EL (cell line): Measurements from ENCODE around the gene NLGN1.

ENCODE experiments used
- DNase-seq: peaks from one replicate; pipeline ENCODE4 v3.0.0-alpha.2; 2016

NLGN1 gene

DNA sequence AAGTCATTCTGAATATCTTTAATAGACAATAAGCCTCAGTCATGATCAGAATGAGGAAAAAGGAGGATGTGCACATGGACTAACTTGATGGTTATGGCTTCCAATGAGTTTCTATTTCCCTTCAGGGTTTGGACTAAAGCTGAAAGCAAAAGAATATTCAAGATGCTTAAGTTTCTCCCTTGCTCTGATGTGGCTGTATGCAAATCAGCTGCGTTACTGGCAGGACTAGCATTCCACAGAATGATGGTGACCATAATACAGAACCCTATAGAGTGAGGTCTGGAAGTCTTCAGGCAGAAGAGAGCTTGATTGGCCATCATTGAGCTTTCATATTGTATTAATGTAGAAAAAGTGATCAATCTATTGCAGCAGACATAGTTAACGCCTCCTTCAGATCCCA, 466.0 kb downstream of the NLGN1 start:
- no peak for DNase-seq

DNA sequence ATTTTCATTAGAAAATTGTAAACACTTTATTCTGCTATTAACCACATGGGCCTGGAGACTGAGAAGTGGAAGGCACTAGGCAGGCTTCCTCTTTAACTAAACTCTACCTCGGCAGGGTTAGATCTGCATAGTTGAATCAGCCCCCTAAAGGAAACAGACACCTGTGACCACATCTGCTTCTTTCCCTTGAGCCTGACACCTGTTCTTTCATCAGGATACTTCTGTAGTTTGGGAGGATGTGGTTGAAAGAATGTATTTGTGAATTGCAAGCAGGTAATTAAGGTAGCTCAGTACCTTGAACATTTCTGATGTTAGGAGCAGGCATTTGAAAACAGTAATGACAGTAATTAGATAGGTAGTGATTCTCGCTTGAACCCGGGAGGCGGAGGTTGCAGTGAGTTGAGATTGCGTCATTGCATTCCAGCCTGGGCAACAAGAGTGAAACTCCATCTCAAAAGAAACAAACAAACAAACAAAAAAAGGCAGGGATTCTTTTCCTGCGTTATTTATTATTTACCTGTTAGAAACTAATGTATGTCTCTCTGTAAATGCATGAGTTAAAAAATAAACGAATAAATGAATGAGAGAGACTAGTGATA, 468.5 kb downstream of the NLGN1 start:
- DNase-seq = no peak

DNA sequence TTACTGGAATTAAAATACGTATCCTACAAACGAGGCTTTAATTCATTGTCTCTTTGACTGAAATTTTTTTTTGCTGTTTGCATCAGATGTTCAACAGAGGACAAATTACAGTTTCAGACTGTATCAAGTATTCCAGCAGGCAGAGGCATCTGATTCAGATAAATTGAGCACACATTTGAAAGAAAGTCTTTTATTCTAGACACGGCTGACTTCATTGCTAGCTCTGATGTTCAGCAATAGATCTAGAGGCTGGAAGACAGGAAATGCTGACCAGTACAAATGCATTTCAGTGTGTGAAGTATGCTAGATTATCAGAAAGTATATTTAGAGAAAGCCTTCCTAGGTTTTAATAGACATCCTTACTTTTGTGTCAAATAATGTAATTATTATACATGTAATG, 472.2 kb downstream of the NLGN1 start:
- no peak for DNase-seq

DNA sequence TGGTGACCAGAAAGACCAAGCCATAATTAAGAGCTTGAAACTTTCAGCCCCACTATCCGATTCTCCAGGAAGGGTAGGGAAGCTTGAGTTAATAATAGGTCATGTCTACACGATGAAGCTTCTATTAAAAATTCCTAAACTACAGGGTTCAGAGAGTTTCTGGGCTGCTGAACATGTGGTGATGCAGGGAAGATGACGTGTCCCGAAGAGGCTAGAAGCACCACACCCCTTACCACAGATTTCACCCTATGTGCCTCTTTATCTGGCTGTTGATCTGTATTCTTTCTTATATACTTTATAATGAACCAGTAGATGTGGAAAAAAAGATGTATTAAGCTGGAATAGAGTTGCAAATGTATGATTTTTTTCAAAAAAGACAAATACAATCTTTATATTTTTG, 473.4 kb downstream of the NLGN1 start:
- DNase-seq = peak; percentile 54

DNA sequence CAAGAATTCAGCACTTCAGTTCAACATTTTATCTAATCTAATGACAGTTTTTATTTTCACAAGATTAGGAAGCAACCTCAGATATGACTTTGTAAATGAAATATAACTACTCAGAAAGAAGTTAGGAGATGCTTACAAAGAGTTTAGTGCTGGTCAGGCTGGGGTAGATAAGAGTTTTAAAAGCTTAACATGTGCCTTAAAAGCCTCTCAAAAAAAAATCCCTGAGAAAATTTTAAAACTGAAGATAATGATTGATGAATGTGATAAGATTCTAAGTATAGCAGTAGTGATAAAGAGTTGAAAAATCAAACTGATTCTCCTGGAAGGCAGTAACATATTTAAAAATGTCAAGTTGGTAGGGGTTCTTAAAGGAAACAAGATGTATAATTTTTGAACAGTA, 478.2 kb downstream of the NLGN1 start:
- no peak for DNase-seq

DNA sequence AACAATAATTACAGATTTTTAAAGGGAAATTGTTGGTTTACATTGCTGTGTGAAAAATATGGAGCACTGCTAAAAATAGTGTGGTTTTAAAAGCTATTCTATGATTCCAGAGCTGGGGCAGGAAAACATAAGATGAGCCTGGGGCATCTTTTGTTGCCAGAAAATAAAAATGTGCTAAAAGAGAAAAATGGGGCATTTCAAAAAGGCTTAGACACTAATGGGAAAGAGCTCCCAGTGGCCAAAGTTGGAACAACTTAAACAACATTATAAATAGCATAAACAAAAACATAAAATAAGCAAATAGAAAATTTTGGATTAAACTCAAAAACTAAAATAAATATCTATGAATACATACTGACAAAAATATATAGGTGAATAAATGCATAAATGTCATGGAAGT, 478.9 kb downstream of the NLGN1 start:
- DNase-seq = no peak

DNA sequence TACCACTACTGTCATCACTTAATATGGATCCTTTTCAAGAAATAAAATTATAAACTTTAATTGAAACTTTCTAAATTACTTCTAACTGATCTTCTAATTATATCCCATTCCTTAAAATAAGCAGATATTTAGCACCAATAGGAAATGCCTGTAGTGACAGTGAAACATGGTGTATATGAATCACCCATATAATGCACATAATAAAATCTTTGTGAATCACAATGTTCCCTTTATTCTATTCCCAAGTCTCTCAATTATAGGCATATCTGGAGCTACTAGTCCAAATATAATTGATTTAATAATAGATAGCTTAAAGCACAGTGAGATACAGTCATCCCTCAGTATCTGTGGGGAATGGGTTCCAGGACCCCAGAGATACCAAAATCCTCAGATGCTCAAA, 490.3 kb downstream of the NLGN1 start:
- DNase-seq = no peak

DNA sequence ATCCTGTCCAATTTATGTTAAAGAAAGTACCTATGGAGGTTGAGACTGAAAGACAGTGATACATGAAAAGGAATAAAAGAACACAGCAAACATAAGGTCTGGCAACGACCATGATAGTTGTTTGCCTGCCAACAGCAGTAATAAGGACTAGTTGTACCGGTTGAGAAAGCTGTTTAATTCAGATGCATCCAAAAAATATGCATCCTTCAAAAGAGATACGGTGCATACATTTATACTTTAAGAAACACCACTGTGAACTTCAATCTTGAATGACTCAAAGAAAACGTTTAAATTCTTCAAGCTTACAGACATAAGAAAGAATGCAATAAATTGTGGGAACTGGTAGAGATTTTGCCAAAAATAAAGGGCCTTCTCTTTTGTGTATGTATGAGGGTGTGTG, 492.1 kb downstream of the NLGN1 start:
- peak; percentile 43 for DNase-seq

DNA sequence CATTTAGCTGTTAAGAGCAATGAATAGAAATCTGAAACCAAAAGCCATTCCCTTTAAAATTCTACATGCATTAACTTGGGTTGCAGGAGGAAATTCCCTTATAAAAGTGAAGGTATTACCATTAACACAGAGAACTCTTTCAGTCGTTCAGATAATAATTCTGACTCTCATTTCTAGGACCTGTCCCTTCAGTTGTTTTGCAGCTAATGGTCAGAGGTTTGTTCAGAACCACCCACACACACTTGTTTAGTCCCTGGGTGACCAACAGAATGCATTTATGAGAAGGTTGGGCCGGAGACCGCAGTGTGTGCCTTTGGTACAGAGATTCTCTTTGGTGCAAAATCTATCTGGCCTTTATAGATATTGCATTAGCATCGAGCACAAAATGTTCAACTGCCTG, 492.5 kb downstream of the NLGN1 start:
- no peak for DNase-seq

DNA sequence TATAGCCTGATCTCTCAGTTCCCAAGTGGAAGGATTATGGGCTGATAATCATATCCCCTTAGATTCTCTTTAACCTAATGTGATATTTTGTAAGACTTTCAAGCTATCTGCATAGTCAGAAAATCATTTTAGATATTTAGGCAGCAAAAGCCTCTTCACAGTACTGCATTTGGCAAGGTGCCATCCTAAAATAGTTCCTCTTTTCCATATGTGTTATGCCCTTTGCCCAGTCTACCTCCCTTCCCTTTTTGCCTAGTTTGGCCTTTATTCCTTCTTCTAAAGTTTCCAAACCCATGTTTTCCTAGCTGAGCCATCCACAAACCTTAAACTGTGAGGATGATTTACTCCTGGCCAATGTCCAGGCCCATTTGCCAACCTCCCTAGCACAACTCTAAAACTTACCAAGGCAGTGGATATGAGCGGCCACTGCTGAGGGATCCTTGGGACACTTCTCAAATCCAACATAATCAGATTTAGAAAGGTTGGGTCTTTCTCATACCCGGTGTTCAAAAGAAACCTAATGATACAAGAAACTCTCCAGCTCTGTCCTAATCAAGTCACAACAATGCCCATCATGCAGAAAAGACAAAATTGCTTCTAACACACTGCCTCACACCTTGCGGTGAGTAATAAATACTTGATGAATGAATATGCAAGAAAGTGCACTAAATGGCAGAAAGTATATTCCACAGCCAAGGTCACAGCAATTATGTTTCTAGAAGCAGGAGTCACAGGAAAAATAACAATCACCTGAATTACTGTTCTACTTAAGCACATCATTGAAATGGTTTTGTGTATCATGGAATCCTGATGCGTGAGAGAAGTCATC, 493.9 kb downstream of the NLGN1 start:
- DNase-seq = peak; percentile 14

DNA sequence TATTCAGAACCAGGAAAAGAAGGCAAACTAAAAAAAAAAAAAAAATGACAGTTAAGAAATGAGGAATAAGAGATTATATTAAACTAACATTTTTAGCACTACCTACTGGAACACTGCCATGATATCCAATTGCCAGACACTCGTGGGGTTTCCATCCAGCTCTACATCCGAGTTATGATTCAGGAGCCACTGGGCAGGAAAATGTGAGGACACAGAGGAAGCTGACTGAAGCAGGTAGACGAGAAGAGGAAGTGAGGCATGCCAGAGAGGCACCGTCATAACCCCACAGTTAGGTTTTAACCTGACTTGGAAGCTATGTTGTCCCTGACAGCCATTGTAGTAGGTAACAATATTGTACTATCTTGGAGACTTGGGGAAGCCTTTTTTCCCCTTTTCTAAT, 495.0 kb downstream of the NLGN1 start:
- peak; percentile 48 for DNase-seq

DNA sequence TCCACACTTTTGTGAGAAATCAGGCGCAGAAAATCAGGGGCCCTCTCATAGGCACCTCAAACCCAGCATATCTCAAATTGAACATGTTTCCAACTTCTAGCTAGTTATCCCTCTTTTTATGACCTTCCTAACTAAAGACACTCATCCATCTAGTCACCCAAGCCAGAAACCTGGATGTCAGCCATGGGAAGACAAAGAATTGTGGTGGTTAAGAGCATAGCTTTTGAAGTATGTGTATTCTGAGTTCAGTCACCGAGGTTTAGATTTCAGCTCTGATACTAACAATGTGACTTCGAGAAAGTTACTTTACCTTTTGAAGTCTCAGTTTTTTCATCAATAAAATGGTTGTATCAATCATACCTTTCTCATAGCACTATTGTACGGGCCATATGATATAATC, 495.5 kb downstream of the NLGN1 start:
- peak; percentile 86 for DNase-seq

DNA sequence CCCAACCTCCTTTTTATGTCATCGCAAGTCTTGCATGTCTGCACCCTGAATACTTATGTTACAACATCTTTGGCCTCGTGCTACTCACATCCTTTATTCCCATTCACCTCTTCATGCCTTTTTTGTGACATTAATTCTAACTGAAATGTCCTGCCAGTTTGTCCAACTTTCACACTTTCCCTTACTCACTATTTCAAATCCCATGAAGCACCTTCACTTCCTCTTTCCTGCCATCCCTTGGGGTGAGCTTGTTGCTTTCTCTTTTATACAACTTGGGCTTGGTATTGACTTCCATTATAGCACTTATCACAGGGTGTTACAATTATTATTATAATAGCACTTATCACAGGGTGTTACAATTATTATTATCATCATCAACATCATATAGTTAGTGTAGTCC, 496.3 kb downstream of the NLGN1 start:
- no peak for DNase-seq

DNA sequence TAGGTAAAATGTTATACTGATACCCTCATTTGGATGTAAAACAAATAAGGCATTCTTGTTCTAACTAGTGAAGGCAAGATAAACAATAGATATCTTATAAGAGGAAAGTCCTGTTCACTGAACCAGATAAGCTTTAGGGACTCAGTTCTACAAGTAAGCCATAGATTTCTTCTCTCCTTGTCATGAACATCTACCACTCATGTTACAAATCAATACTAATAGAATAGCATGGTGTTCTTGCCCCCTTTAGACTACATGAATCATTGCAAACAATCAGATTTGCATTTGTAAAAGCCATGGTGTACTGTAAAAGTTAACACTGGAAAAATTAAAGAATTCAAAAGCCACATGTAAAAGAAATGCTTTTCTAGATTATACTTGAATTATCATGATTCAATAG, 500.1 kb downstream of the NLGN1 start:
- no peak for DNase-seq

DNA sequence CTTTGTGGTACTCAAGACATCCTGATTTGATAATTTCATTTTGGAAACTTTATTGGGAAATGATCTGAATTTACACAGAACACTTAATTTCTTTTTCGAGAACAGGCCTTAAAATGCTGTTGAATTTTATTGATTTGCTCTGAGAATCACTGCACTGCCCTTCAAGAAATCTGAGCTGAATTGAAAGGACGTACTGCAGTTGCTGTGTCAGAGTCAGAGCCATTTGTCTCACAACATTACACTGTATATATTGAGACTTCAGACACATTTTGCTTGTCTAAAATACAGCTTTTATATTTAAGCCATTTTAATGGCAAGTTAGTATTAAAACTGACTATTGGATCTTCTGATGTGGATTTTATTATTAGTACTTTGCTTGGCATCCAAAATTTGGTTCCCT, 504.1 kb downstream of the NLGN1 start:
- no peak for DNase-seq

DNA sequence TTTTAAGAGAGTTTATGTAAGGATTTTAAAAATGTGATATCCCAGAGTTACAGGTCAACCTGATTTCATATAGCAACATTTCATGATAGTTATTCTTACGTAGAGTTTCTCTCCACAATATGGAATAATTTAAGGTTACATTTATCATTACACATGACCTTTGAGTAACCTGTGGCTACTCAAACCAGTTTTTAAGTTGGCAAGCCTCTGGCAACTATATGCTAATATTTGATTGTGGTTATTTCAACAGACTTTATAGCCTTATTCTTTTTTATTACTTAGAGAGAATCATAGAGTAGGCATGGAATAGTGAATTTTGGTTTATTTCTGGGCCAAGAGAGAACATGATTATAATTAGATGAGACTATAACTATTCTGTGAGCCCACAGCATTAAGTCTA, 504.9 kb downstream of the NLGN1 start:
- DNase-seq = no peak

DNA sequence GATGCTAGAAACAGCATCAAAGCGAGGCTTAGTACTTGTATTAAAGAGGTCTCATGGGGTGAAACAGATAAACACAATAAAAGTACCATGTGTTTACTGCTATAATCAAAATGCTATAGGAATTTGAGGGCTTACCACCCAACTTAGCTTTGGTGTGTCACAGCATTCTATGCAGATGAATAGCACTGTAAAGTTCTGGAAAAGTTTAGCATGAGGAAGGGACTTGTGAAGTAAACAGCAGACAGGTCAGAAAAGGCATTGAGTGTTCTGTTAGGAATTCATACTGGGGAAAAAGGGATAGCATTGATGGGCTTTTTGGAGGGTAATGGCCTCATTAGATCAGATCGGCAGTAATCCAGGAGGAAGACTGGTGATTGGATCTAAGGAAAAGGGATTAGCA, 505.3 kb downstream of the NLGN1 start:
- DNase-seq = peak; percentile 22

DNA sequence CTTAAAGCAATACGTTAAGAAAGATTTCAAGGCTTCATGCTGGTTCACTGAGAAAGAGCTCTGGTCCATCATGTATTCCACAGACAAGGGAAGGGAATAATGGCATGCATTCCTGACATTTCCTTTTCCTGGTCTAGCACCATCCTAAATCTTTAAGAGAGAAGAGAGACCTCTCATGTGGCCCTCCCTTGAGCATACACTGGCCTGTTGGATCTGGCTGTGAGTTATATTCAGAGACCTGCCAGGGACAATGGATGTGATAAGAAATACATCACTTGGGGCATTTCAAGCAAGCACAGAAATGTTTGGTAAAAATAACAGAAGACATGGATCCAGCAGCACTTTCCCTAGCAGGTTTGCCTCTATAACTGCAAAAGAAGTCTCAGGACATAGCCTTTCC, 507.8 kb downstream of the NLGN1 start:
- no peak for DNase-seq

DNA sequence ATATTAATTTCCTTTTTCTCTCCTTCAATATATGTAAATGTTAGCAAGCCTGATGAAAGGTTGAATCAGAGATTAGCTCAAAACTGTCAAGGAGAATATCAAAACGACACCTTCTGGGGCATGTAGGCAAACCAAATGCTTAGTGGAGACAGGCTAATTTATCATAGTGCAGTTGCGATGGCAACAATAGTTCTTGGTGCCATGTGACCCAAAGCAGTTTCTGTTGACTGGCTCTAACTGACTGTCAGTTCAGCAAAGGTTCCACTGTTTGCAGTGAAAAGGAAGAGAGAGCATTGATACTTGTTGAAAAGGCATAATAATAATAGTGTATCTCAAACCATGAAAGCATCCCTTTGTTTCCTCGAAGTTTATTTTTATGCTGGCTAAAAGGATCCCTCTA, 513.9 kb downstream of the NLGN1 start:
- DNase-seq = no peak

DNA sequence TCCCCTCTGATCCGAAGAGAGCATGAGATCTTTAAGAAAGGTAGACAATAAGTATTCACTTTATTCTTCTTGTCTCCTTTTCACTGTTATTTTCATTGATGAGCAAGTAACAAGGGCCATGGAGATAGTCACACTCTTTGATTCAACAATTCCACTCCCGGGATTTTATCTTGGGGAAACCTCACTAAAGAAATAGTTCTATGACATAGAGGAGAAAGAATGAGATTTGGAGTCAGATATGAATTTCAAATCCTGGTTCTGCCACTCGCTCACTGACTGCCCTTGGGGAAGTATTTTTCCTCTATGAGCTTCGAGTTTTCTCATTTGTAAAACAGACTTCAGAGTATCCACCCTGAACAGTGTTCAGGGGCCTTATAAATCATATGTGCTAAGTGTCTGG, 514.6 kb downstream of the NLGN1 start:
- DNase-seq = peak; percentile 67

DNA sequence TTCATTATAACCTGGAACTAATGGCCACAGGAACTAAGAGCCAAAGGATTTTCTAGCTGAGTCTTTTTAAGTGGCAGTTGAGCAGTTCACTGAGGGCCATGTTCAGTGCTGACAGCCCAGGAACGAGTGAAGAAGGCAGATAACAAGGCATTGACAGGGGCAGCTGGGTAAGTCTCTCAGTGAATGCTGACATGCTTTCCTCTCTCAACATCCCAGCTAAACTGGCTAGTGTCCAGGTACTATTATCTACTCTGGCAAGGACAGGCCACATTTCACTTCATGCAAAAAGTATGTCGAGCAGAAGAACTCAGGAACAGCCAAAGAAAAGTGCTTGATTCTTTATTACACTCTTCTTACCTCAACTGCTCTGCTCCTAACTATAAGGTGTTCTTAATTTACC, 515.9 kb downstream of the NLGN1 start:
- DNase-seq = peak; percentile 55

DNA sequence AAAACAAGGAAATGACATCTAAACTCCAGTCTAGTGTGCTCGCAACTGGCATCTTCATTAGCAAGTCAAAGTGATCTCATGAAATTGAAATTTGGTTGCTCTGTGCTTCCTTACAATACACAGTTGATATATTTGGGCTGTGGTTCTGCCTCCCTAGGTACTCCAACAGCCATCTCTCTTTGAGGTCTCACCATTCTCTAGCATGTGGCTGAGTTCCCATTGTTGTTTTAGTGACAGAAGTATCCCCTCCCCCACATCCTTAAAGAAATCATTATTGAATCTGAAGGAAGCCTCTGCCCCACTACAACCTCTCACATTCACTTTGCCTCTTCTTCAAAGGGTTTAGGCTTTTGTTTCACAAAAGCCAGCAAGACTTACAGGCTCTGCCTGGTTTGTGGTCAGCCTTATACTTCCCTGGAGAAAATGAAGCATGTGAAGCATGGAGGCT, 516.5 kb downstream of the NLGN1 start:
- no peak for DNase-seq

DNA sequence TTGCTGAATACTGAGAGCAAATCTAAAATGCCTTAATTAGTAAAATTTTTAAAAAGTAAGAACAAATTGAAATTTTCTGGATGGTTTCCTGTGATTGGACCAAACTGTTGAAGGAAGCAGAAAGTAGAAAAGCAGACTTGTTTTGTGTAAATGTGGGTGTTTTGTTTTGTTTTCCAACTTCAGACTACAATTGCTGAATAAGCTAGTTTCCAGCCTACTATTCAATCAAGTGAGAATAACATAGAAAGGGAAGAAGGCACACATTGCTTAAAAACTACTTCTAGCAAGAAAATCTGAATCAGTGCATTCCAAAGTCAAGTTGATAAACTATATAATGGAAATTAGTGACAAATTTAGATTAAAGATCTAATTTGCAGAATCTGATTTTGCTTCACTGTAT, 519.3 kb downstream of the NLGN1 start:
- DNase-seq = no peak

DNA sequence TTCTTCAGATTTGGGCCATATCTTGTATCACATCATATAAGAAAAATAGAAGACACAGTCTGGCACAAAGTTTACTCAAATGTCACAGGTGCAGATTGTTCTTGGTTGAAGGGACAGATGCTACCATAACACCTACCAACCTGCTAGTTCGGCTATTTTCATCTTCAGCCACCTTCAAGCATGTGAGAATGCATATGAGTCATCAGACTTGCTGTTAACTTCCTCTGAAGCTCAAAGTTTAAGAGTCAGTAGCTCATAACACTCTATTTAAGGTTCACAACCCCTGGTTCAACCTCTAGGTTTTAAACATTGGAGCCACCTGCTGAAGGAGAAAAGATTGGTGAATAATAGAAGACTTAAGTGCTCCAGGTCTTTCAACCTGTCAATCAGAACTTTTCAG, 522.8 kb downstream of the NLGN1 start:
- DNase-seq = peak; percentile 26

DNA sequence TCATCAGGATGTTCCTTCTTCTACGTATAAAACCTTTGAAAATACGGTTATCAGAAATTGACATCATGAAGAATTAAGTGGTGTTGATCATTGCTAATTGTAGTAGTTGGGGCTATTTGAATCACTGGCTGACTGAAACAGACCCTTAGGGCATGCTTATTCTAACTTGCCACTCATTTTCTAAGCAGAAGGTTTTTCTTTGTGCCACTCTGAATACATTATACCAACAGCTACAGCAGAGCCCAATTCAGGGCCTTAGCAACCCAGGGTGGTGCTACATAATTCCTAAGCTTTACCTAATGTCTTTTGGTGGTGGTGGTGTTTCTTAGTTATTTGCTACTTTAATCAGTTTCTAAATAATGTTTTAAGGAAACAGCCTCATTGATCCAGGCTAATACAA, 524.2 kb downstream of the NLGN1 start:
- DNase-seq = no peak
